Neural crest cell (in vitro differentiated cells): ENCODE results near the gene SFTA2. TPM values are rescaled to one million over a fixed set of nuclear protein-coding genes. Genes with fewer than 3 reads are reported as not detected.
A peak's percentile ranks its signal among the peaks of the same experiment; 100 is the strongest.

Source experiments
- DNase-seq: peaks from one replicate; pipeline ENCODE4 v3.0.0; 2021; ENCODE audit warnings: low read depth, mixed read lengths, low spot score
- H3K27ac Mint-ChIP-seq: one replicate; pipeline ENCODE4 v1.8.0; 2021; ENCODE audit warnings: mild to moderate bottlenecking, mixed read lengths; ENCODE audit not compliant: unreplicated experiment
- H3K27me3 Mint-ChIP-seq: 2 replicates; pipeline ENCODE4 v1.8.0; 2021; ENCODE audit warnings: low read depth, mild to moderate bottlenecking, mixed read lengths
- H3K36me3 Mint-ChIP-seq: 2 replicates; pipeline ENCODE4 v1.8.0; 2021; ENCODE audit warnings: low read depth, mild to moderate bottlenecking, mixed read lengths
- H3K4me1 Mint-ChIP-seq: 2 replicates; pipeline ENCODE4 v1.8.0; 2021; ENCODE audit warnings: mixed read lengths
- H3K4me3 Mint-ChIP-seq: one replicate; pipeline ENCODE4 v1.8.0; 2021; ENCODE audit warnings: mild to moderate bottlenecking, mixed read lengths
- H3K9me3 Mint-ChIP-seq: 2 replicates; pipeline ENCODE4 v1.8.0; 2021; ENCODE audit warnings: mixed read lengths
- CTCF ChIP-seq: fragments of 200-600 bp; sonication (generic); conservative IDR thresholded peaks from 2 replicates; pipeline ENCODE4 v1.5.0; 2021; ENCODE audit warnings: antibody characterized with exemption, mild to moderate bottlenecking
- total RNA-seq: library from RNA; stranded (reverse); gene quantifications from 2 replicates; pipeline ENCODE4 v1.2.1, GENCODE V29; 2021

Gene SFTA2
- total RNA-seq, 1 donor from 2014 or later: not detected

GRCh38 chr6:30891816-30892538 is 40.0 kb downstream of the SFTA2 start:
- H3K9me3 Mint-ChIP-seq: no peaks in the 10 kb centered on the region
- no peaks in the 10 kb centered on the region for H3K27me3 Mint-ChIP-seq
- peaks cover 12% of the 10 kb centered on the region for H3K36me3 Mint-ChIP-seq
- no peak for DNase-seq
- peaks cover 37% of the 10 kb centered on the region for H3K4me1 Mint-ChIP-seq
- H3K27ac Mint-ChIP-seq: peak overlapping the region; percentile 12
- peak overlapping the region; percentile 48 for H3K4me3 Mint-ChIP-seq
- TF ChIP-seq CTCF: no peak

GRCh38 chr6:30891450-30891723 is 40.6 kb downstream of the SFTA2 start:
- TF ChIP-seq CTCF: no peak
- peak overlapping the region; percentile 12 for H3K27ac Mint-ChIP-seq
- H3K4me1 Mint-ChIP-seq: peaks cover 43% of the 10 kb centered on the region
- H3K36me3 Mint-ChIP-seq: peaks cover 12% of the 10 kb centered on the region
- DNase-seq: no peak
- H3K4me3 Mint-ChIP-seq: no peak overlapping the region
- no peaks in the 10 kb centered on the region for H3K27me3 Mint-ChIP-seq
- no peaks in the 10 kb centered on the region for H3K9me3 Mint-ChIP-seq

- TF ChIP-seq CTCF: no peak
- no peaks in the 10 kb centered on the region for H3K9me3 Mint-ChIP-seq
- no peaks in the 10 kb centered on the region for H3K27me3 Mint-ChIP-seq
- peaks cover 12% of the 10 kb centered on the region for H3K36me3 Mint-ChIP-seq
- peaks cover 46% of the 10 kb centered on the region for H3K4me1 Mint-ChIP-seq
- no peak overlapping the region for H3K4me3 Mint-ChIP-seq
- H3K27ac Mint-ChIP-seq: peak overlapping the region; percentile 90
- DNase-seq: no peak
Measured at GRCh38 chr6:30890646-30891449, 41.1 kb downstream of the SFTA2 start.

- Mint-ChIP-seq H3K9me3 (no peaks in the 10 kb centered on the region), H3K4me3 (peak overlapping the region; percentile 26), H3K4me1 (peaks cover 49% of the 10 kb centered on the region), H3K27ac (peak overlapping the region; percentile 90), H3K36me3 (peaks cover 11% of the 10 kb centered on the region), H3K27me3 (no peaks in the 10 kb centered on the region)
- no peak for DNase-seq
- TF ChIP-seq CTCF: no peak
Measured at GRCh38 chr6:30889921-30890645, 41.9 kb downstream of the SFTA2 start.

GRCh38 chr6:30889496-30889885 is 42.5 kb downstream of the SFTA2 start:
- DNase-seq: no peak
- no peak for TF ChIP-seq CTCF
- peak overlapping the region; percentile 59 for H3K4me3 Mint-ChIP-seq
- peaks cover 47% of the 10 kb centered on the region for H3K4me1 Mint-ChIP-seq
- no peaks in the 10 kb centered on the region for H3K9me3 Mint-ChIP-seq
- H3K27me3 Mint-ChIP-seq: no peaks in the 10 kb centered on the region
- peaks cover 5% of the 10 kb centered on the region for H3K36me3 Mint-ChIP-seq
- H3K27ac Mint-ChIP-seq: peak overlapping the region; percentile 66
